GM21390 (cell line): Measurements from ENCODE around the gene BARX2.
"Not testable (repeated sequence)": the region's sequence is repeated elsewhere in the genome, so short reads cannot be mapped to it uniquely, and the experiment has no call there.

Experiments used
- ATAC-seq: cut with Tn5 transposase; IDR thresholded peaks from one replicate; pipeline ENCODE4 v1.9.1; 2021; ENCODE audit not compliant: unreplicated experiment

BARX2 gene, protein sequence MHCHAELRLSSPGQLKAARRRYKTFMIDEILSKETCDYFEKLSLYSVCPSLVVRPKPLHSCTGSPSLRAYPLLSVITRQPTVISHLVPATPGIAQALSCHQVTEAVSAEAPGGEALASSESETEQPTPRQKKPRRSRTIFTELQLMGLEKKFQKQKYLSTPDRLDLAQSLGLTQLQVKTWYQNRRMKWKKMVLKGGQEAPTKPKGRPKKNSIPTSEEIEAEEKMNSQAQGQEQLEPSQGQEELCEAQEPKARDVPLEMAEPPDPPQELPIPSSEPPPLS

DNA sequence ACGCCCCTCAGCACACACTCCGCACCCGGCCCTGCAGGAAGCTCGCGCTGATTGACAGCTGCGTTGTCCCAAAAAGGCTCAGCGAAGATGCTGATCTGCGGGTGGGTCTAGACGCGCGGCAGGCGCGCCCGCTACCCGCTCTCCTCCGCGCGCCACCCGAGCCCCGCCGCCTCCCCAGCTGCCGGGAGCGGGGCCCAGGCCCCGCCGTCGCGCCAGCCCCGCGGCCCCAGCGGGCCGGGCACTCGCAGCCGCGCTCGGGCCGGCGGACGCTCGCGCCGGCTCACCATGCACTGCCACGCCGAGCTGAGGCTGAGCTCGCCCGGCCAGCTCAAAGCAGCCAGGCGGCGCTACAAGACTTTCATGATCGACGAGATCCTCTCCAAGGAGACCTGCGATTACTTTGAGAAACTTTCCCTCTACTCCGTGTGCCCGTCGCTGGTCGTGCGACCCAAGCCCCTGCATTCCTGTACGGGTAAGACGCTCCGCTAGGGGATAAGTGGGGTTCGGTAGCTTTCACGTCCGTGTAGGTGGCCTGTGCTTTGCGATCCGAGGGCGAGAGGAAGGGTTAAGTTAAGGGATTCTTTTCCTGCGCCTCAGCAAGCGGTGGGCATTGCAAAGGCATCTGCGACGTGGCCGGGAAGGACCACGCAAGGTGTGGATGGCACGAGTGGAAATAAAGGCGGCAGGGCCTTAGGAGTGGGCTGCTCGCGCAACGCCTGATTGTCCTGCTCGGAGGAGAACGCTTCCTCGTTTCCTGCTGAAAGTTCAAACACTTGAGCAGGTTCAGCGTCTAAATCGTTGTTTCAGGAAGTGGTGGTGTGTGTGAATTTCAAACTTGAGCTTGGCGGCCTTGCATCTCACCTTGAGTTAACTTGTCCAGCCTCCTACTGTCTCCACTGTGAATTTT lies at the start of gene BARX2:
TSS of gene BARX2 (plus strand) at position 98 of the 907 bp plus-strand sequence. CDS start at position 286, 188 bp downstream.
- no peak for ATAC-seq

DNA sequence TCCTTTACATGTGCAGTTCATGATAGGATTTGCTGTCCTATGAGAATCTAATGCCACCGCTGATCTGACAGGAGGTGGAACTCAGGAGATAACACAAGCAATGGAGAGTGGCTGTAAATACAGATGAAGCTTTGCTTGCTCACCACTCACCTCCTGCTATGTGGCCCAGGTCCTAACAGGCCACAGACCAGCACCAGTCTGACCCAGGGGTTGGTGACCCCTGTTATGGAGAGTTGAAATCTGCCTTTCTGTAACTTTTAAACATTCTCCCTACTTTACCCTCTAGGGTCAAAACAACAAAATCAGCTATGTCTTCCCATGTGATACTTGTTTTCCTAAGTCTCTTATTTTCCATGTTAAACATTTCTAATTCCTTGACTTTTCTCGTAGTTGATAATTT lies 48.7 kb upstream of the BARX2 start:
- ATAC-seq = no peak

DNA sequence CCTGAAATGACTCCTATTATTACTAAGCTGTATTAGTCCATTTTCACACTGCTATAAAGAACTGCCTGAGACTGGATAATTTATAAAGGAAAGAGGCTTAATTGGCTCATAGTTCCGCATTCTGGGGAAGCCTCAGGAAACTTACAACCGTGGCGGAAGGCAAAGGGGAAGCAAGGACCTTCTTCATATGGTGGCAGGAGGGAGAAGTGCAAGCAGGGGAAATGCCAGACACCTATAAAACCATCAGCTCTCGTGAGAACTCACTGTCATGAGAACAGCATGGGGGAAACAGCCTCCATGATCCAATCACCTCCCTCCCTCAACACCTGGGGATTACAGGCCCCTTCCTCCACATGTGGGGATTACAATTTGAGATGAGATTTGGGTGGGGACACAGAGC lies 47.9 kb upstream of the BARX2 start:
- not testable (repeated sequence) for ATAC-seq

DNA sequence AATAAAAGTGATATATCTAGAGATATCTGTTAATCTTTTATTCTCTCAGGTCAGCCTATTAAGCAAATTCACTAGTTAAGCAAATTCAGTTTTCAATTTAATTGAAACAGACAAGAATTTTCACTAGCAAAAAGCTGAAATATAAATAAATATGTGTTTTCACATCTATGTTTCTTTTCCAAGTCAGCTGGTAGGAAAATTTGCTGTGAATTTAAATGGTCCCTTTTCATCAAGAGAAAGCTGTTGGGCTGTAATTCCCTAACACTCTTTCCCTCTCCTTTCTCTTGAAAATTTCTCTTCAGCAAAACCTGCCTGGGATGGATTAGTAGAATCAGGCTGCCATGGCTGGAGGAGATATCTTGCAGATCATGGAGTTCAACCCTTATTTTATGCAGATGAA lies 46.9 kb upstream of the BARX2 start:
- no peak for ATAC-seq

DNA sequence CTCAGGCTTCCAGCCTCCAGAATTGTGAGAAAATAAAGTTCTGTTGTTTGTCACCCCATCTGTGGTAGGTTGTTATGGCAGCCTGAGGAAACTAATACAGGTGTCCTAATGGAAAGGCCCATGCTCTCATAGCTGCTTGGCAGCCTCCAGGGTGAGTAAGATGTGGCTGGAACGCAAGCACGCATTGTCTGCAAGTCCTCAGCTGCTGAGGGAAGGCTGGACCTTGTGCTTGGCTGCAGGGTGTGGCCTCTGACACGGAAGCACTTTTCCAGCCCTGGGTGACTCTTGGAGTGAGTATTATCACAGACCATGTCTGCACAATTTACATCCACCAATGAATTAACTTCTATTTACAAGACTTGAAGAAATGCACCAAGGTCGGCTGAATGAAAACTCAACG lies 44.4 kb upstream of the BARX2 start:
- ATAC-seq = no peak

DNA sequence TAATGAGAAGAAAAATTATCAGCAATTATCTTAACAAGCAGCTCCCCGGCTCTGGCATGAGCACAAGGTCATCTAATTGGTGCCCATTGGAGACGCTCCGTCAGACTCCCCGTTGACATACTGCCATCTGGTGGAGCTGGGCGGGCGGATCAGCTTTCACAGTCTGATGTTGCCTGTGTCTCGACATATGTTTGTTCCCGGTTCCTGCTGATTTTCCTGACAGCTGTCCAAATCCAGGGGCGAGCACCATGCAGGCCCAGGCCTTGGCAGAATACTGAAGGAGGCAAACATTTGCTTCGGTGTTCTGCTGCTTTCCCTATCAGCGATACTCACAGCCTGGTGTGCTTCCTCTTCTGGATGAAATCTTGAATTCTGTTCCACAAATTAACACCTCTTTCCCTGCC lies 43.8 kb upstream of the BARX2 start:
- peak; percentile 82 for ATAC-seq

DNA sequence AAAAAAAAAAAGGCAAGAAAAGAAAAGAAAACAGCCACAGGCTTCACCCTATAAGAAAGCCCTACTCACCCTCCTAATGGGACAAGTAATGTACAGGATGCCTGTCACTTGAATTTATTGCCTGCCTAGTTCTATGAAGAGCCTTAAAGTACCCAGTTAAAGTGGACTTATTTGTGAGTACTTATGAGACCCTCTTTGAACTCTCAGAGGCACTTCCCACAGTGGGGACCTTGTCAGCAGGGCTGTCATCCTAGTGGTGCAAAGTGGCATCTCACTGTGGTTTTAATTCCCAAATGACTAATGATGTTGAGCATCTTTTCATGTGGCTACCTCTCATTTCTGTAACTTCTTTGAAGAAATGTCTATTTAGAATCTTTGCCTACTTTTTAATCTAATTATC lies 41.8 kb upstream of the BARX2 start:
- no peak for ATAC-seq

DNA sequence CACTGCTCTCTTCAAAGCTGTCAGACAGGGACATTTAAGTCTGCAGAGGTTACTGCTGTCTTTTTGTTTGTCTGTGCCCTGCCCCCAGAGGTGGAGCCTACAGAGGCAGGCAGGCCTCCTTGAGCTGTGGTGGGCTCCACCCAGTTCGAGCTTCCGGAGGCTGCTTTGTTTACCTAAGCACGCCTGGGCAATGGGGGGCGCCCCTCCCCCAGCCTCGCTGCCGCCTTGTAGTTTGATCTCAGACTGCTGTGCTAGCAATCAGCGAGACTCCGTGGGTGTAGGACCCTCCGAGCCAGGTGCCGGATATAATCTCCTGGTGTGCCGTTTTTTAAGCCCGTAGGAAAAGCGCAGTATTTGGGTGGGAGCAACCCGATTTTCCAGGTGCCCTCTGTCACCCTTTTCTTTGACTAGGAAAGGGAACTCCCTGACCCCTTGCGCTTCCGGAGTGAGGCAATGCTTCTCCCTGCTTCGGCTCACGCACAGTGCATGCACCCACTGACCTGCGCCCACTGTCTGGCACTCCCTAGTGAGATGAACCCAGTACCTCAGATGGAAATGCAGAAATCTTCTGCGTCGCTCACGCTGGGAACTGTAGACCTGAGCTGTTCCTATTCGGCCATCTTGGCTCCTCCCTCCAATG lies 31.2 kb upstream of the BARX2 start:
- ATAC-seq = not testable (repeated sequence)

DNA sequence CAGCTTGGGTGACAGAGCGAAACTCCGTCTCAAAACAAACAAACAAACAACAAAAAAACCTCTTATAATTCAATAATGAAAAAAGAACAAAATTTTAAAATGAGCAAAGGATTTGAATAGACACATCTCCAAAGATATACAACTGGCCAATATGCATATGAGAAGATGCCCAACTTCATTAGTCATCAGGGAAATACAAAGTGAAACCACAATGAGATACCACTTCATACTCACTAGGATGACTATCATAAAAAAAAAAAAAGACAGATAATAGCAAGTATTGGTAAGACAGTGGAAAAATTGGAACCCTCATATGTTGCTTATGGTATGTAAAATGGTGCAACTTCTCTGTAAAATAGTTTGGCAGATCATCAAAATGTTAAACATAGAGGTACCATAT lies 28.7 kb upstream of the BARX2 start:
- no peak for ATAC-seq

DNA sequence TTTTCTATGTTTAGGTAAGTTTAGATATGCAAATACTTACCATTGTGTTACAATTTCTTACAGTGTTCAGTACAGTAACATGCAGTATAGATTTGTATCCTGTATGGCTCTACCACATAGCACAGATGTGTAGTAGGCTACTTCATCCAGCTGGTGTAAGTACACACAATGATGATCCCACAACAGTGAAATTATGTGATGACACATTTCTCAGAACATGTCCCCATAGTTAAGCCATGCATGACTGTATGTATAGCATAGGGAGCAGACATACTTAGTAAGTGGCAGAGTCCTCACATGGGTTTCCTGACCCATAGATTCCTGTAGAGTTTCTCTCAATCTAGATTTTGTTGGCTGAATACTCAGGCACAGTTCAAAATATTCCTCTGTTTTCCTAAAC lies 26.8 kb upstream of the BARX2 start:
- ATAC-seq = no peak

DNA sequence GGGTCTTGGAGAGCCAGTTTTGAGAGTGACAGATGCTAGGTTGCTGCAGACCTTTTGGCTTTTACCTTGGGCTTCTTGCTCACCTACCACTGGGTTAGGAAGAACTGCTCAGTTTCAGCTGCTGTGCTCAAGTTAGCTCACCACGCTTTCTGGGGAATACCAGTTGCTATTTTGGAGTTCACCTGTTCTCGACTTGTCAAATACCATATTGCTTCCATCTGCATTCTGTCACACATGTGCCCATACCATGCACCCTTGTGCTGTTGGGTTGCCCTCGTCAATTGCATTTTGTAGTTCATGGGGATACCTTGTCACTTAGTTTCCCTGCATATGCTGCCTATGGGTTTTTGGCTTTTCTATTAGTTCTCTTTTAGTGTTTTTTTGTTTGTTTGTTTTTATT lies 23.0 kb upstream of the BARX2 start:
- no peak for ATAC-seq

DNA sequence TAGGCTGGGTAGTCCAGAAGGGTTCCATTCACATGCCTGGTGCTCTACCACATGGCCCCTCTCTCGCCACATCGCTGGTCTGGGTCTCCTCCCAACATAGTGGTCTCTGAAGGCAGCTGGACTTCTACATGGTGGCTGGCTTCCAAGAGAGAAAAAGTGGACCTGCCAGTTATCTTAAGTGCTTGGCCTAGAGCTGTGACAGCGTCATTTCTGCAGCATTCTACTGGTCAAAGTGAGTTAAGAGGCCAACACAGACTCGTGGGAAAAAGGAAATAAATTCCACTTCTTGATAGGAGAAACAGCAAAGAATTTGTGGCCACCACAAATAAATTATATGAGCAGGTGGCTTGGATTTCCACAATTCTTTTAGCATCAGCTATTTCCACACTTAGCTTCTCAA lies 21.0 kb upstream of the BARX2 start:
- no peak for ATAC-seq

DNA sequence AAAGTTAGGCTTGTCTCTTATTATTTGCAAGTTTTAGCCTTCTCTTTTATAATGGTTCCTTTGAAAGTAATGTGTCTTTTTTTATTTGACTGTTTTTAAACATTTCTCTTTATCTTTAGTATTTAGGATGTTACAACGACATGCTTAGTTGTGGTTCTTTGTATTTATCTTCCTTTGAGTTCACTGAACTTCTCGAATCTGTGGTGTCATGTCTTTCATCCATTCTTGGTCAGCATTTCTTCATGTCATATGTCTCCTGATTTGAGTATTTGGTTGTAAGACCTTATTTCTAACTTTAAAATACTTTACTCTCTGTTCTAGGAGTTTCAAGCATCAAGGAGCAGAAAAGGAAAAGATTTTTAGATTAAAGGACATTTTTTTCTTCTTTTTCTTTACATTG lies 15.9 kb upstream of the BARX2 start:
- ATAC-seq = no peak

DNA sequence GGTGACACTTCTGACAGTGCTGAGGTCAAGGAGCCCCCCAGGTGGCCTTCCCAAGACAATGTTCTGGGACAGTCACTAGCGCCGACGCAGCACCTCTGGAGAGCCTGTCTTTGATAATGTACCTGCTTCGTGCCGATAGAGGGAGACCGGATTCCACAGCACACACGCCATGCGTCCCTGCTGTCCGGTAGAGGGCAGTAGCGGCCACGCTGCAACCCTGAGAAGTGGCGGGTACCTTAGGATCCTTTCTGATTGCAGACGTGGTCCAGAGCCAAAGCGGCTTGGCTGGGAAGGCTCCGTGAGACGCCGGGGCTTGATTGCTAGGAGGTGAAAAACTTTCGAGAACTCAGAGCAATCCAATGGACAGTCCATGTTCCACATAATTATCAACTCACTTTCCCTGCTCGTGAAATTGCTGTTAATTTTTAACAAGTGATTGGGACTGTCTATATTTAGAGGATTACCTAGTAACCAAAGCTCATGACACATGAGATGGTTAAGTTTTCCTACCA lies 11.4 kb upstream of the BARX2 start:
- peak; percentile 100 for ATAC-seq

DNA sequence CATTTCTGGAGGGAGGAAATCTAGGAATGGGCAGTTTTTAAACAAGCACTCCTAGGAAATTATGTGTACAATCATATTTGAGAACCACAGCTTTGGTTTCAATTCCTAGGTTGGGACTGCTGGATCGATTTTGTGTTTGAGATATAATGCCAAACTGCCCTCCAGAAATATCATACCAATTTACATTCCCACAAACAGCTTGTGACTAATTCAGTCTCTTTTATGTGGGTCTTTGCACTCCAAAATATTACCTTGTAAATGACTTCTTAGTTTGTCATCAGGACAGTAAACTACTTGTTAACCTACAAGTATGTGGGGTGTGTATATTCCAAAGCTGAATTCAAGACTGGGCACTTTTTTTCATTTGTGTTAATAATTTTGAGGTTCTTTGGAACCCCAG lies 9.8 kb upstream of the BARX2 start:
- ATAC-seq = no peak

DNA sequence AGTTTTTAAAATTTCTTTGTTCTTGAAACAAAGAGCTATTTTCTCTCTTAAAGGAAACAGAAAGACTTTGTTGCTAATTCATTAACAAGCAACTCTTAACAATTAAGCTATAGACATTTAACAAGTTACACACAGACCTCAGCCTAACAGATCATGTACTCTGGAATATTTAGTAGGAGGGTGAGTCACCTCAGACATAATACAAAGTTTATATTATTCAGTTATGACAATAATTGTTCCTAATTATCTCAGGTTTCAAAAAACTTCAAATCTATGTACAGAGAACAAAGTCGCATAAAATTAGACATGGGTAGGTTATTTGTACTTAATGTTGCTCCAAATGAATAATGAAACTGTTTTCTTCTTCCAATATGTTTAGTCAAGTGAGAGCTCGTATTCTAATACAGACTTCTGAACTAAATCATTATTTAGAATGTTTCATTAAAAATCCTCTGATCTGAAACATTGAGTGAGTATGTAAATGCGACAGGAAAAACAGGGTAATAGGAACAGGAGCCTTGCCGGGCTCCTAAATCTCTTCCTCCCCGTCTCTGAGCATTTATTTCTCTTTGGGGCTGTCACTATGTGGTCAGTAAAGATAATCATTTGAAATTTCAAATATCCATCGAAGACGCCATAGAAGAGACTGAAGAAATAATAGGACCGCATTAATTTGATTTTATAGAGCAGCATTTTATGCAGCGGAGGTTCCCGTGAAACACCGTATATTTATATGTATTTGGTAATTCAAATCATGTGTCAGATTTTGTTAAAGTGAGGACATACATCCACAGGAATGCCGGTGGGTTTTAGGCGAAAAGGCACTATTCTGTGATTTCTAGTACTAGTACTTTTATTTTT lies 8.7 kb upstream of the BARX2 start:
- ATAC-seq = no peak

DNA sequence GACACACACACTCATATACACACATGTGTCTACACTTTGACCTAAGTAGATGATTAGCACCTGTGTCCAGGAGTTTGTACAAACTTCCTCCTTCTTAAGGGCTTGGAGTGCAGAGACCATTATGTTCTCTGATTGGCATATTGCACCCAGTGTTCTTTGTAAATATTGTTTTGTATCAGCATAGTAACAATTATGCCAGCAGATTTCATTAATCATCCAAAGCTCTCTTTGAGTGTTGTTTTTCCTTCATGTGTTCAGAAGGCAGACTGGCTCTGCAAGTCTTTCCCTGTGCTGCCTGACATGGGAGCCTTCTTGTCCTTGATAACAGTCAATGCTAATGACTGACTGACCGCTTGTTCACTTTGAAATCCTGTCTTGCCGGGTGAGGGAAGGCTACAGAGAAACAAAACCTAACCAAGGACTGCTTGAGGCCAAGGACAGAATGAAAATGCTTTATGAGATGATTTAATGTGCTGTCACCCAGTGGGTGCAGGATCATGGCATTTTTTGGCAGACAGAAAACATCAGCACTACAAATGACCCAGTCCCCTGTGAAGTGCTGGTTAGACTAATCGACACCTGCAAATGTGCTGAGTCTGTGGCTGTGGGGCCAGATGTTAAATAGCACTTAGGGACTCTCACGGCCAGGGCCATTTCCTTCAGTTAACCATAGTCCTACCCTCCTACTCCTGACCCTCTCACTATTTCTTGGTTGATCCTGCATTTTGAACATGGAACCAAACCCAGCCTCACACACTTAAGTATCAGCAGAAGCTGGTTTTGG lies 6.6 kb upstream of the BARX2 start:
- ATAC-seq = no peak

DNA sequence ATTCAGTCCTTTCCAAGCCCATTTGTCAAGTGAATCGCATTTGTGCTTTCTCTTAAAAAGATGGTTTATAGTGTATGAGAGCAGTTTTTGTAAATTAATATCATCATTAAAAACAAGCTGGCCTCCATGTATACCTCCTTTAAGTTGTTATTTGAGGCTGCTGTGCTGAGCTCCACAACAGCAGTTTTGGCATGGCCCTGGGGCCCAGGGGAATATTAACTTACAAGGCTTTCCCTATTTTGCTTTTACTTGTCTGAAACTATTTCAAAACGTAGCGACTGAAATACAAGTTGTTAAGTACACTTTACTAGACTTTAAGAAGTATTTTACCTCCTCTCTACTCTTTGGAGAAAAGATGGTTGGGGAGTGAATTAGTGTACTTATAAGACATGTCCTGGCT lies 4.9 kb upstream of the BARX2 start:
- ATAC-seq = no peak

DNA sequence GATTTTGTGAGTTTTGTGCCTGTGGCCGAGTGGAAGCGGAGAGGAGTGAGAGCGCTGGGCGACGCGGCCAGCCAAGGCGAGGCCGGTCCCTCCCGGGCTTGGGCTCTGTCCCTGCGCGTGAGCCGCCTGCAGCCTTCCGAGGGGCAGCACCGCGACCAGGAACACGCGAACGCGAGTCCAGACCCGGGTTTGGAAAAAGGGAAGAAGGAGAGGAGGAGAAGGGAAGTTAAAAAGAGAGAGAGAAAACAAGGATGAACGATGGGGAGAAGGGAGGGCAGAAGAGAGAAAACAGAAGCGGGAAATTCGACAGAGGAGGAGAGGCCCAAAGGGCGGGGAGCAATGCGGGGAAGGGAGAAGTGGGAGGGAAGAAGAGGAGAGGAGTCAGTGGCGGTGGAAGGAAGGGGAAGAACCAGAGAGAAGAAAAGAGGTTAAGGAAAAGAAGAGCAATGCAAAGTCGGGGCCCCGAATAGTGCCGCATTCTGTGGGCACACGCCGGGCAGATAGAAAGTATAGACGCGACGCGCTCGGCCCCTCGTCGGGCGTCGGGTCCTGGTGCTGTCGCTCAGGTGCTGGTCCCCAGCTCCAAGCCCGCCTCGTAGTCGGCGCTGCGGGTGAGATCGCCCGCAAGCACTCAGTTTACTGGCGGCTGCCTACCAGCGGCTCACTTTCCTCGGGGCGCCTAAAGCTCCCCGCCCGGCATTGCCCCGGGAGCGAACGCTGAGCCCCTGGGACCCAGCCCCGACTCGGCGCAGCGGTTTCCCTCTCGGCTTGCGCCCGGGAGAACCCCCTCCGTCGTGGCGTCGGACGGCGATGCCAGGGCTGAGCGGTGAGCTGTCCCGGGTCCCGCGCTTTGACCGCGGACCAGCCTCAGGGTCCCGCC lies 2.8 kb upstream of the BARX2 start:
- ATAC-seq = no peak
